GM12878 (cell line): ENCODE measurements around the gene KRT75. TPM values are rescaled to one million over a fixed set of nuclear protein-coding genes. Genes with fewer than 3 reads are reported as not detected.

ENCODE experiments used
- ATAC-seq: fragments of 200-7000 bp; cut with Tn5 transposase; 3 replicates; pipeline ENCODE4 v1.9.1; 2020; ENCODE audit warnings: mild to moderate bottlenecking, moderate library complexity
- BruUV-seq: library from RNA; stranded (reverse); fragments of 400-500 nt; replicated peaks from 2 replicates; lab custom pipeline; 2021; lab: Mats Ljungman, UMichigan
- CTCF ChIA-PET: fragments of 300-600 bp; sonication (Branson Sonifier 250); formaldehyde crosslinking; extraction: SDS; loops from one replicate; lab custom pipeline; 2021; ENCODE audit warnings: inconsistent platforms; lab: Yijun Ruan, JAX
- POLR2A ChIA-PET: fragments of 350-600 bp; formaldehyde crosslinking; extraction: SDS; loops from one replicate; lab custom pipeline; 2021; ENCODE audit warnings: inconsistent platforms; lab: Charles Lee
- RAD21 ChIA-PET: fragments of 300-600 bp; sonication (Branson Sonifier 250); formaldehyde crosslinking; loops from one replicate; lab custom pipeline; 2023; ENCODE audit warnings: antibody characterized with exemption; ENCODE audit not compliant: unreplicated experiment; lab: Charles Lee
- SMC1A ChIA-PET: fragments of 300-600 bp; sonication (Branson Sonifier 250); formaldehyde crosslinking; loops from one replicate; lab custom pipeline; 2023; ENCODE audit not compliant: unreplicated experiment, uncharacterized antibody; lab: Charles Lee
- DNase-seq: peaks from one replicate; pipeline ENCODE4 v3.0.0-alpha.2; 2011; ENCODE audit warnings: low read depth, low spot score
- FAIRE-seq: peaks from 3 replicates; lab custom pipeline; 2011; peaks lifted over from hg19 to GRCh38; lab: Jason Lieb, UNC
- H2AFZ ChIP-seq: 2 replicates; pipeline ENCODE4 v1.6.0; 2011; ENCODE audit warnings: low read depth, low read length, control low read depth; ENCODE audit not compliant: control insufficient read depth
- H3K27ac ChIP-seq: 2 replicates; pipeline ENCODE4 v1.5.1; 2011; ENCODE audit warnings: control low read depth; ENCODE audit not compliant: control insufficient read depth, insufficient read depth
- H3K27me3 ChIP-seq, 2 experiments: replicated peaks in 1 of 2; 2 replicates each; pipeline versions ENCODE4 v1.6.0 to v1.6.1; 2011; ENCODE audit warnings: low read length in 1 of 2; ENCODE audit not compliant: control insufficient read depth in 2 of 2, insufficient read depth in 2 of 2
- H3K36me3 ChIP-seq, 2 experiments: 2 replicates each; pipeline ENCODE4 v1.5.1; 2011; ENCODE audit warnings: low read length in 1 of 2; ENCODE audit not compliant: control insufficient read depth in 2 of 2, insufficient read depth in 2 of 2
- H3K4me1 ChIP-seq: 2 replicates; pipeline ENCODE4 v1.6.1; 2011; ENCODE audit warnings: mild to moderate bottlenecking, low read length, moderate library complexity, mixed read lengths; ENCODE audit not compliant: control insufficient read depth, insufficient read depth
- H3K4me2 ChIP-seq: 2 replicates; pipeline ENCODE4 v1.6.0; 2011; ENCODE audit warnings: control low read depth; ENCODE audit not compliant: control insufficient read depth, insufficient read depth
- H3K4me3 ChIP-seq: fragments of 200-600 bp; sonication (generic); 2 replicates; pipeline ENCODE4 v1.5.1; 2016
- H3K79me2 ChIP-seq: 2 replicates; pipeline ENCODE4 v1.6.0; 2011; ENCODE audit warnings: low read length; ENCODE audit not compliant: control insufficient read depth, insufficient read depth
- H3K9ac ChIP-seq: 2 replicates; pipeline ENCODE4 v1.8.0; 2011; ENCODE audit warnings: low read length, control low read depth, mixed read lengths; ENCODE audit not compliant: control insufficient read depth, insufficient read depth
- H3K9me3 ChIP-seq: replicated peaks from 3 replicates; pipeline ENCODE4 v1.5.1; 2011; ENCODE audit warnings: mild to moderate bottlenecking, low read length; ENCODE audit not compliant: control insufficient read depth, insufficient read depth
- H4K20me1 ChIP-seq: 2 replicates; pipeline ENCODE4 v1.6.0; 2011; ENCODE audit not compliant: control insufficient read depth, insufficient read depth
- EP300 ChIP-seq, 2 experiments: fragments of 150-350 bp in 1 of 2; IDR thresholded peaks; 2 replicates each; pipeline ENCODE4 v1.6.1; 2011 to 2012; ENCODE audit warnings: low read depth in 2 of 2, low read length in 2 of 2, borderline replicate concordance in 1 of 2, improper control_type of control experiment in 1 of 2, inconsistent platforms in 1 of 2; ENCODE audit not compliant: control insufficient read depth in 1 of 2
- SP1 ChIP-seq: IDR thresholded peaks from one replicate; pipeline ENCODE4 v1.6.1; 2011; ENCODE audit warnings: low read depth, low read length
- SPI1 ChIP-seq: IDR thresholded peaks from 2 replicates; pipeline ENCODE4 v1.6.1; 2011; ENCODE audit warnings: low read depth, mild to moderate bottlenecking, low read length, moderate library complexity, borderline replicate concordance; ENCODE audit not compliant: insufficient read depth
- STAT3 ChIP-seq: IDR thresholded peaks from 2 replicates; pipeline ENCODE4 v1.6.1; 2011; ENCODE audit warnings: low read depth, low read length, improper control_type of control experiment
- WRNIP1 ChIP-seq: IDR thresholded peaks from 2 replicates; pipeline ENCODE4 v1.6.1; 2011; ENCODE audit warnings: low read depth, low read length, improper control_type of control experiment, borderline replicate concordance
- WGBS: methylation state at CpG from one replicate; pipeline ENCODE4 v1.1.6; 2016; ENCODE audit warnings: low lambda C conversion rate; ENCODE audit not compliant: insufficient replicate concordance, insufficient coverage; ENCODE audit errors: missing lambda C conversion rate; 5-methylcytosine and 5-hydroxymethylcytosine counted together
- in situ Hi-C: fragments of 300-500 bp; cut with MboI; formaldehyde crosslinking; loops from 9 replicates; pipeline ENCODE4 v1.14.3; 2018; ENCODE audit warnings: mixed read lengths
- intact Hi-C: fragments of 100-400 bp; cut with micrococcal nuclease; formaldehyde crosslinking; loops from one replicate; pipeline ENCODE4 v1.14.2; 2022; ENCODE audit not compliant: unreplicated experiment
- polyA plus RNA-seq, 11 experiments: library from polyadenylated mRNA; depleted of rRNA in 4 of 11; unstranded in 6 of 11; stranded (reverse) in 5 of 11; fragments of >200 nt; fragmentation: Nextera tagmentation in 4 of 11; fragmentation: Illumina TruSeq in 1 of 11; extraction: Ambion mirVana in 4 of 11; extraction: Trizol in 1 of 11; gene quantifications; 1 replicate in 1 of 11; 2 replicates in 10 of 11; pipeline versions ENCODE4 v1.2.1 to v1.2.3, GENCODE V29; 2011 to 2016; ENCODE audit warnings: inconsistent platforms in 2 of 11, missing spikeins in 2 of 11, low read depth in 1 of 11
- total RNA-seq, 4 experiments: library from RNA; depleted of rRNA in 3 of 4; stranded (reverse); fragments of >200 nt in 3 of 4; fragmentation: Illumina TruSeq in 1 of 4; extraction: Trizol in 1 of 4; gene quantifications; 2 replicates each; pipeline versions ENCODE4 v1.2.1 to v1.2.3, GENCODE V29; 2013 to 2021
- TF ChIP-seq, protein P1 (sequence below): IDR thresholded peaks from 2 replicates; pipeline ENCODE4 v1.6.1; 2012; ENCODE audit warnings: improper control_type of control experiment, low read depth, low read length; ENCODE audit not compliant: insufficient replicate concordance

The KRT75 gene
- total and polyA plus RNA-seq, 10 of the 15 experiments (the other 5 are each of a cell fraction or from before 2014, with no cell fraction given): not detected

DNA sequence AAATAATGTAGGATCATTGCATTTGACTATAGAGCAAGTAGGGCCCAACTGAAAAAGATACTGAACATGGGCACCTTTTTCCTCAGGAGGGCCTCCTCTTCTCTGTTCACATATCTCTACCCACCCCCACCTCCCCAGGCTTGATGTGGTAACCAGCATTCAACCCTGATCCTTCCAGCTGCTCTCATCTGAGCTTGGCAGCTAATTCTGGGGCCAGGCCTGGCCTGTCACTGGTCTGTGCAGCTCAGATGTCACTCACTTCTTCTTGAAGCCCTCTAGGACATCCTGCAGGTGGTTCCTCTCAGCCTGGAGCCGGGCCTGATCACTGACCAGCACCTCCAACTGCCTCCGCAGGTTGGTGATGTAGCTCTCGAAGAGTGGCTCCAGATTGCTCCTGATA lies 50.8 kb downstream of the KRT75 start (continued):
- TF ChIP-seq EP300 (IDR thresholded peaks at IDR 0.05; ENCODE audit: borderline replicate concordance in 1 of 2, control insufficient read depth in 1 of 2, low read depth in 2 of 2, low read length in 2 of 2): no peak
- no peak for TF ChIP-seq STAT3
- TF ChIP-seq WRNIP1: no peak
- TF ChIP-seq, all 136 proteins: peak for 0

GRCh38 chr12:52382854-52383253 lies 51.3 kb downstream of the KRT75 start:
- ChIA-PET SMC1A (no interaction called here), RAD21 (no interaction called here), CTCF (interaction anchor here (1.2 to 1.3 kb wide), 2 partner anchors 10 to 55 kb away, joined by 3 read pairs; no protein-coding TSS in a partner anchor), POLR2A (no interaction called here)
- no peaks in the 10 kb centered on the region for H3K9me3 ChIP-seq
- no peak overlapping the region for H3K4me3 ChIP-seq
- intact Hi-C loops: no loop called here
- DNase-seq: no peak
- no peaks in the 10 kb centered on the region for H3K4me1 ChIP-seq
- H3K36me3 ChIP-seq: no peaks in the 10 kb centered on the region
- TF ChIP-seq, protein P1, sequence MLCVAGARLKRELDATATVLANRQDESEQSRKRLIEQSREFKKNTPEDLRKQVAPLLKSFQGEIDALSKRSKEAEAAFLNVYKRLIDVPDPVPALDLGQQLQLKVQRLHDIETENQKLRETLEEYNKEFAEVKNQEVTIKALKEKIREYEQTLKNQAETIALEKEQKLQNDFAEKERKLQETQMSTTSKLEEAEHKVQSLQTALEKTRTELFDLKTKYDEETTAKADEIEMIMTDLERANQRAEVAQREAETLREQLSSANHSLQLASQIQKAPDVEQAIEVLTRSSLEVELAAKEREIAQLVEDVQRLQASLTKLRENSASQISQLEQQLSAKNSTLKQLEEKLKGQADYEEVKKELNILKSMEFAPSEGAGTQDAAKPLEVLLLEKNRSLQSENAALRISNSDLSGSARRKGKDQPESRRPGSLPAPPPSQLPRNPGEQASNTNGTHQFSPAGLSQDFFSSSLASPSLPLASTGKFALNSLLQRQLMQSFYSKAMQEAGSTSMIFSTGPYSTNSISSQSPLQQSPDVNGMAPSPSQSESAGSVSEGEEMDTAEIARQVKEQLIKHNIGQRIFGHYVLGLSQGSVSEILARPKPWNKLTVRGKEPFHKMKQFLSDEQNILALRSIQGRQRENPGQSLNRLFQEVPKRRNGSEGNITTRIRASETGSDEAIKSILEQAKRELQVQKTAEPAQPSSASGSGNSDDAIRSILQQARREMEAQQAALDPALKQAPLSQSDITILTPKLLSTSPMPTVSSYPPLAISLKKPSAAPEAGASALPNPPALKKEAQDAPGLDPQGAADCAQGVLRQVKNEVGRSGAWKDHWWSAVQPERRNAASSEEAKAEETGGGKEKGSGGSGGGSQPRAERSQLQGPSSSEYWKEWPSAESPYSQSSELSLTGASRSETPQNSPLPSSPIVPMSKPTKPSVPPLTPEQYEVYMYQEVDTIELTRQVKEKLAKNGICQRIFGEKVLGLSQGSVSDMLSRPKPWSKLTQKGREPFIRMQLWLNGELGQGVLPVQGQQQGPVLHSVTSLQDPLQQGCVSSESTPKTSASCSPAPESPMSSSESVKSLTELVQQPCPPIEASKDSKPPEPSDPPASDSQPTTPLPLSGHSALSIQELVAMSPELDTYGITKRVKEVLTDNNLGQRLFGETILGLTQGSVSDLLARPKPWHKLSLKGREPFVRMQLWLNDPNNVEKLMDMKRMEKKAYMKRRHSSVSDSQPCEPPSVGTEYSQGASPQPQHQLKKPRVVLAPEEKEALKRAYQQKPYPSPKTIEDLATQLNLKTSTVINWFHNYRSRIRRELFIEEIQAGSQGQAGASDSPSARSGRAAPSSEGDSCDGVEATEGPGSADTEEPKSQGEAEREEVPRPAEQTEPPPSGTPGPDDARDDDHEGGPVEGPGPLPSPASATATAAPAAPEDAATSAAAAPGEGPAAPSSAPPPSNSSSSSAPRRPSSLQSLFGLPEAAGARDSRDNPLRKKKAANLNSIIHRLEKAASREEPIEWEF: no peak
- no peak for TF ChIP-seq SP1
- peak; percentile 60; the same call in 1 of the 2 replicates for TF ChIP-seq SPI1
- no peak overlapping the region for H3K4me2 ChIP-seq
- no peak for ATAC-seq
- BruUV-seq: no TSS peak
- in situ Hi-C loops: loop anchor here (5.0 to 25.0 kb wide), 2 partner anchors 494 to 604 kb away; no protein-coding TSS in a partner anchor
- no peak overlapping the region for H2AFZ ChIP-seq
- no peaks in the 10 kb centered on the region for H3K79me2 ChIP-seq
- H3K27ac ChIP-seq: no peak overlapping the region
- WGBS: 0% methylated on average over 2 of the region's 2 CpGs
- H3K9ac ChIP-seq: no peak overlapping the region
- FAIRE-seq: no peak
- no peaks in the 10 kb centered on the region; the same call in 1 of the 2 replicates for H4K20me1 ChIP-seq
- H3K27me3 ChIP-seq: peaks cover 1 to 7% of the 10 kb centered on the region in 2 experiments; a peak in 3 of 4 replicates
